ACHN (cell line): ENCODE measurements around the gene NME9.

ENCODE experiments used
- DNase-seq: peaks from one replicate; pipeline ENCODE4 v3.0.0-alpha.2; 2015
- in situ Hi-C: cut with HindIII; loops from 2 replicates; pipeline ENCODE4 v1.10.0; 2017; ENCODE audit warnings: low sequenced_read_pairs, low pct_ligation_motif_present, low pct_unique_long_range_greater_than_20kb

The NME9 gene

DNA sequence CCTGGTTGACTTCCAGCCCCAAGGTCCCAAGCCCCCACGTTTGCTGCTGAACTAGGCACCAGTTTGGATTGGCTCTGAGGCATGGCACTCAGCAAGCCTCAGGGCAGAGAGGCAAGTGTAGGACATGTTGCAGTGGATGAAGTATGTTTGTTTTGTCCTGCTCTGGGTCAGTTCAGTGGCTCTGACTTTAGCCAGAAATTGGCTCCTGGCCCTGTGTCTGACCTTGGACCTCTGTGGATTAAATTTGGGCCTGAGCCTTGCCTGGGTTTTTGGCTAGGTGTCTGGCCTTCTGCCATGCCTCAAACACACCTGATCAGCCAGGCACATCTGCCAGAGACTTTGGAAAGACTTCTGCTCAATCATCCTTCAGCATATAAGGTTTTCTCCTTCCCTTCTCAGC is 15.1 kb upstream of the NME9 start:
- DNase-seq = no peak
- in situ Hi-C loops = no loop called here

DNA sequence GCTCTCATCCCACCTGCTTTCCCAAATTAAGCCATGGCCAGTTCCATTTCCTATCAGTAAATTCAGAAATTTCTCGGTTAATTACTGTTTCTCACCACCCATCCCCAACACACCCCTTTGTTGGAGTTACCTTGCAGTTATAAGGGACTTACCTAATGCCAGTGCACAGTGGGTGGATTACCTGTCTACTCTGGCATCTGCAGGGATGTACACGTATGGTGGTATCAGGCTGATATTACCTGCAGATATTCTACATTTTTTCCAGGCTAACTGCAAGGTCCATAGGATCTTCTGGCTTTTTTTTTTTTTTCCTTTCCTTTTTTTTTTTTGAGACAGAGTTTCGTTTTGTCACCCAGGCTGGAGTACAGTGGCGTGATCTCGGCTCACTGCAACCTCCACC is 10.9 kb upstream of the NME9 start:
- in situ Hi-C loops = no loop called here
- no peak for DNase-seq

DNA sequence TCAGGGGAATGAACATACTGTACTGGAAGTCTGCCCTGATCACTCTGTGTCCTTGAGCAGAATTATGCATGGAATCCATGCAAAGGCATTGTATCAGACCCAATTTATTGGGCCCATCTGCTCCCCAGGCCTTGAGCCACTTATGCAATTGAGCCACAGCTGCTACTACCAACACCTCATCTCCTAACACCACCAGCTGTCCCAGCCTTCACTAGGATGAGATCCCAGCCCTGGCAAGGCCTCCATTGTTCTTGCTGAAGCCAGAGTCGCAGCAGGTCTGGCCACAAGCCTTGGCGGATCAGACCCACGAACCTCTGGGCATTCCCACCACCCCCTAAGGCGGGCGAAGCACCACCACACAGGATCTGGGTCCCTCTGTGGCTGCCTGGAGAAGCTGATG is 9.2 kb upstream of the NME9 start:
- no peak for DNase-seq
- in situ Hi-C loops = no loop called here

DNA sequence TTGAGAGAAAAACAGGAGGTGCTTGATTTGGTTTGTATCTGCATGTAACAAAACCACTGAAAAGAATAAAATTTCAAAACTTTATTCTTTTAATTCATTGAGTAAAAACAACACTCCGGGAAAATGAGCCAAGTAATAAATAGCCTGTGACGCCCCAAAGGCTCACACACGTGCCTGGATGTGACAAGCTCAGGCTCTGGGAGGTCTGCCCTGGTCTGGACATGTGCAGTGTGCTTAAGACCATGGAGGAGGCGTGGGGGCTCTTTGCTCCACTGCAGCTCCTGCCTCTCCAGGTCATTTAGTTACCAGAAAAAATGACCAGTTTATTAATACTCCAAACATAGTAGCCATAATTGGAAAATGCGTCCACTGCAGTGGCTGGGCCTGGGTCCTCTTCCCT is 8.6 kb upstream of the NME9 start:
- in situ Hi-C loops = no loop called here
- DNase-seq = no peak

DNA sequence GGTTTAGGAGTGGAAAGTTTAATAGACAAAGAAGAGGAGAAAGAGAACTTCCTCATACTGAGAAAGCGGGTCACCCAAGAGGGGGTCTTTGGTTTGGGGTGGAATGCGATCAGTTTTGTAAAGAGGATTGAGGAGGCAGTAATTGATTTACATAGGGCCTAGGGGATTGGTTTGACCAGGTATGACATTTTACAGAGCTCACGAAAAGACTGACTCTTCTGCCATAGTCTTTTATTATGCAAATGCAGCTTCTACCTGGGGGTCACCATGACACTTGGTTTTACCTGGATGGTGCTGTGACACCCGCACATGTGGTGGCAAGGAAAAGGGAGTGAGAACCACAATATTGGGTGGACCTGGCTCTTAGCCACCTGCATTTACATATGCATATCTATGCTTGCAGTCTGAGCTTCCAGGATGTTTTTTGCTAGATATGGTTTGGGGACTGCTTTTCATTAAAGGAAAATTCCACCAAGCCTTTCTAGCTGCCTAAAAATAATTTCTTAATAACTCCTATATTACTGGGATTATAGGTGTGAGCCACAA is 6.9 kb upstream of the NME9 start:
- DNase-seq = no peak
- in situ Hi-C loops = no loop called here

DNA sequence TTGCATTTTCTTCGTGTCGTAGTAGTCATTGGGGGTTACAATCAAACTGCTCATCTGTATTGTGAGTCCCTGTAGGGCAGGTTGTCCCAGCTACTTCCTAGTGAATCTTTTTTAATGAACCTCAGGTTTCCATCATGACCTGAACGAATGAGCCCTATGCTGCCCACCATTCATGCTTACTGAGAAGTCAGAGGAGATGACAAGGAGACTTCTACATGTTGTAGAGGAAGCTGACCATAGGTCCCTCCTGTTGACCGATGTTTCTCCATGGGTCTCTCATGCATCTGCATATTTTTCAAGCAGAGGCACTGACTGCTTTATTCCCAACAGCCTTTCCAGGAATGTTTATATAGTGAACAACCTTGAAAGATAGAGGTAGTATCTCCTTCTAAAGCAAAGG is 5.0 kb upstream of the NME9 start:
- in situ Hi-C loops = no loop called here
- DNase-seq = no peak

DNA sequence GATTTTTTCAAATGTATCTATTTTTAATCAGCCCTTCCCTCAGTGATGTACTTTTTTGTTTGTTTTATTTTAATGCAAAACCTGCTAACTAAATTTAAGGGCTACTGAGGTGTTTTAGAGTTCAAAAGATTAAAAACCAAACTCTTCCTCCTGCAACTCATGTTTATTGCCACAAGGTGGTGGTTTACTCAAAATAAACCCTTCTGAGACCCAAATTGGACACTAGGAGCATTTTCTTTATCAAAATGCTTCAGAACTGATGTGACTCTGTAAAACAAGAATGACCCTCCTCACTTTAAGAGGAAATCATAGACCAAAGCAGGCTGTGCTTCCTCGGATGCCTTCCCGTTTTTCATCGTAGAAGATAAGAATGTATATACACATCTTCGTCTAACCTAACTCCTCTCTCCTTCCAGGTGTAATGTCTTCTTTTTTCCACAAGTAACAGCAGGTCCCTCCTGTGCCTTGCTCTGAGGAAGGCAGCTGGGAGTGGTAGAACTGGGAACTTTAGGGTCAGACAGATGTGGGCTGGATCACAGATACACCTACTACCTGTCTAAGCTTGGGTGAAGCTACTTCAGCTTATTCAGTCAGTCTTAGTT is 2.9 kb upstream of the NME9 start:
- in situ Hi-C loops = no loop called here
- peak; percentile 49 for DNase-seq

DNA sequence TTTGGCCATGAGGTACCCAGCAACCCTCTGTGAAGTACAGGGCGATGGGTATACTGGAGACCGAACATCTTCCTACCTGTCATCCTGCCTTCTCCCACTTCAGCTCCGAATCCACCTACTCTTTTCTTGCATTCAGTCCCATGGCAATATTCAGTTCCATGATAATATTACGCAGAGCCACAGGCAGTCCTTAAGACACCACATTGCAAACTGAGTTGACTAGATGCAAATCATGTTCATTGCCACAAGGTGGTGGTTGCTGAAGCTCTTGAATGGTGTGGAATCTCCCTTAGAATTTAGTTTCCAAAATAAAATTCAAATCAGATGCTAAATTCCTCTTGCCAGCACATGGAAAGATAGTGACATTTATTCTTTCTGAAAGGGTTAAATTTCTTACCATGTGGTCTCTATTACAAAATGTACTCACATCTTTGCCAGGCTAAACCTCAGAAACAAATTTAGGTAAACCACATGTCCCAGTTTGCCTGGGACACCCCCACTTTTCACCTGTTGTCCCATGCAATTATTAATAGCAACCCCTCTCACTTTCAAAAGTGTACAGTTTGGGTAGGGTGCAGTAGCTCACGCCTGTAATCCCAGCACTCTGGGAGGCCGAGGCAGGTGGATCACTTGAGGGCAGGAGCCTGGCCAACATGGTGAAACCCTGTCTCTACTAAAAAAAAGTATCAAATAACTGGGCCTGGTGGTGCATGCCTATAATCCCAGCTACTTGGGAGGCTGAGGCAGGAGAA is 1.7 kb upstream of the NME9 start:
- in situ Hi-C loops = no loop called here
- no peak for DNase-seq

DNA sequence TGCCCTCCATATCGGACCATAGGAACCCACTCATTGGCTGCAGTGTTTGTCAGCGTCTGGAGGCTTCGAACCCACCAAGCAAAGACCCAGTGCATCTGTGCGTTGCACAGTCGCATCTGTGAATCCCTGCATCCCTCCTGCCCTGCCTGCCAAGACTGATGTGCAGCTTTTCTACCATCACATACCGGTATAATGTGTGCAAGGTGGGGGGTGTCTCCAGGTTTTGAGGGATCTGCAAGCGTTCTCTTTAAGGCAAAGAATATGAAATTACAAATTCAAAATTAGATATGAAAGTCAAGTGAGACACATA is 288 bp upstream of the NME9 start:
- DNase-seq = no peak

DNA sequence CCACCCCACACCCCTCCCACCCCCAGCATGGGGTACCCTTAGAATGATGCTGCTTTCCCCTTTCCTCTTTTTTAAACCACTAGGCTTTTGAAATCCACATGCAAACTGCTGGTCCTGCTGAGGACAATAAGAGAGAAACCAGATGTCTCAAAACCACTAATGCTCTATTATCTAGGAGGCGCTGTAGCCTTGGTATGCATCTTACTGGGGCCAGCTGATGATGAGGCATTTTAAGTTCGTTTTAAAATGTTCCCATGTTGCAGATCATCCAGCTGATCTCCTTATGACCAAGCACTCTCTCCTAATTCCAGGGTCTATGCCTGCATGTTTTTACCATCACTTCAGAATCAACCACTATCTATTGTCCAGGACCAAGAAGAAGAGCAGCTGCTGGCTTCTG is 1.3 kb downstream of the NME9 start:
- DNase-seq = no peak
- in situ Hi-C loops = no loop called here

More for the DNA sequence above, 288 bp upstream of the NME9 start:
- in situ Hi-C loops = no loop called here

DNA sequence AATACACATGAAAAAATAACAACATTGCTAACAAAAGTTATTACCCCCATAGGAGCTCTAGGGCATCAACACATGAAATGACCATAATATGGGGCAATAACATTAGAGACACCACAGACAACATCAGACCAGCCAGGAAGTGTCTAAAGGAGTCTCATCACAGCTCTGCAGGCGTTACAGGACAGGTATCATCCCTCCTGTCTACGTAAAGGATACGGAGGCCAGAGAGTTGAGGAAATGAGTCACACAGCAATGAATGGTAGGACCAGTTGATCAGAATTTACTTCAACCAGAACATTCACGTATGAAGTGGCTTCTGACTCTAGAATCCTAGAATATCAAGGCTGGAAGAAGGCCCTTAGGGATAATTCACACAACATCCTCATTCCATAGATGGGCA is 1.8 kb downstream of the NME9 start:
- in situ Hi-C loops = no loop called here
- no peak for DNase-seq

DNA sequence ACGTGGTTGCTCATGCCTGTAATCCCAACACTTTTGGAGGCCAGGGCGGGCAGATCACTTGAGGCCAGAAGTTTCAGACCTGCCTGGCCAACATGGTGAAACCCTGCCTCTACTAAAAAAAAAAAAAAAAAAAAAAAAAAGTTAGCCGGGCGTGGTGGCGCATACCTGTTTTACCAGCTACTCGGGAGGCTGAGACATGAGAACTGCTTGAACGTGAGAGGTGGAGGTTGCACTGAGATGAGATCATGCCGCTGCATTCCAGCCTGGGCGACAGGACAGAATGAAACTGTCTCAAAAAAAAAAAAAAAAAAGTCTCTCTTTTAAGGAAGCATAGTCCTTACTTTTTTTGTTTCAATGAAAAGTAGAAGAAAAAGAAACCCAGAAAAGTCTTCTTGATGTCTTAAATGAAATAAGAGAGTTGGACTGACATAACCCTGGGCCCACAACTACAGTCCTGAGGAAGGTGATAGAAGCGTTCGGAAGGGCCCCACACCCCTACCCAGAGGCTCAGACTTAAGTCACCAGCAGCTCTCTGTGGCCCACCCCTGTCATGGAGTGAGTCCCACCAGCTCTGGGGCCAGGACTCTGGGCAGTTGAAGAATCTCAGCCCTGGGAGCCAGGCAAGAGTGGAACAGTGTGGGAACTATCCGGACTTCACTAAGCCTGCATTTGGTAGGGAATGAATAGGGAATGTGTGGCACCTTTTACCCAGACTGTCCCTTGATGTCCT is 2.6 kb downstream of the NME9 start:
- in situ Hi-C loops = no loop called here
- no peak for DNase-seq

DNA sequence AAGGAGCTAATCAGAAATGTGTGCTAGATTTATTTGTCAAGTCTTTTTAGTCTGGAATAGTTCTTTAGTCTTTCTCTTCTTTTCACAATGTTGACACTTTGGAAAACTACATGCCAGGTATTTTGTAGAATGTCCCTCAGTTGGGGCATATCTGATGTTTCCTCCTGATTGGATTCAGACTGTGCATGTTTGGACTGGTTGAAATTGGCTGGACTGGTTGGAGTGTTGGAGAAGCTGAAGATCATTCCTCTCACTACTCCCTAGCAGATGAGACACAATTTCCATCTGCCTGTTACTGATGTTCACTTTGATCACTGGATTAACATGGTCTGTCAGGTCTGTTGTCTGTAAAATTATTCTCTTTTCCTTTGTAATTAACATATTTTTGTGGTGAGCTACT is 3.7 kb downstream of the NME9 start:
- in situ Hi-C loops = no loop called here

DNA sequence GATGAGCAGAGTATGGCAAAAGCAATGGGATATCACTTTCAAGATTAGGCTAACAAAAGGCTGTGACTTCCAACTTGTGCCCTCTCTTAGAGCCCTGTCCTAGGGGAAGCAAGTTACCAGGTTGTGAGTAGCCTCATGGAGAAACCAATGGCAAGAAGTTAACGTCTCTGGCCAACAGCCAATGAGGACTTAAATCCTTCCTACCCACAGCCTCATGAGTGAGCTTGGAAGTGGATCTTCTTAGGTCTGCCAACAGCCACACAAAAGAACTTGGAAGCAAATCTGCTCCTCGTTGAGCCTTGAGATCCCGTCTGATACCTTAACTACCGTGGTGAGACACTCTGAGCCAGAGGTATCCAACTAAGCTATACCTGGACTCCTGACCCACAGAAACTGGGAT is 5.7 kb downstream of the NME9 start:
- no peak for DNase-seq
- in situ Hi-C loops = no loop called here

More for the DNA sequence above, 3.7 kb downstream of the NME9 start:
- no peak for DNase-seq

DNA sequence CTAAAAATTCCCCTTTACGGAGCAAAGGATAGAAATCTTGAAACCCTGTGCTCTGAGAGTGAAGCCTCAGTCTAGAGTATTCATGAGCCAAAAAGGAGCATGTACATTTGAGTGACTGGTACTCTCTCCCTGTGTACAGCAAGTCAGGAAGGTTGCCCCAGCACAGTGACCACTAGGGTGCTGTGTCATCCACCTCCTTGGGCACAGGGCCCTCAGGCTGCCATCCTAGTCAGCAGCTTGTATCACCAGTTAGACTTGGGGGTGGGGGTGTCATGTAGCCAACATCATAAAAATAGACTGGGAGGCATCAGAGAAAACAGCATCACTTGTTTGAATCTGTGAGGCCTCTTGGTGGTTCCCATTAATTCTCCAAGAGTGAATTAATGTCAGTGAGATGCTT is 12.0 kb downstream of the NME9 start:
- no peak for DNase-seq
- in situ Hi-C loops = no loop called here

DNA sequence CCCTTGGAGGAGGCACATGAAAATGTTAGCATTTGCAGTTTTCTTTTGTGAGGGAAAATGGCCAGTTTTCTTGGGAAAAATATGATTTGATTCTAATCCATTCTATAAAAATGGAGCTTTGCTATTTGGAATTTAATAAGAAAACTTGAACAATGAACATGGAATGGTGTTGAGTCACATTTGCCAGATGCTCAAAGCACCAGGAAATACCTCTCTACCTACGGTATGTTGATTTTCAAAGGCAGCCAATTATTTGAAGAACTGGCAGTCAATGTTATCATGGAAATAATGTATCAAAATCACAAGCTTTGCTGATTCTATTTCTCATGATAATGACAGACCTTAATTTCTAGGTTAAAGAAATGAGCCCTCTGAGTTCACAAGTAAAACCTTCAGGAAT is 14.9 kb downstream of the NME9 start:
- DNase-seq = no peak
- in situ Hi-C loops = no loop called here

DNA sequence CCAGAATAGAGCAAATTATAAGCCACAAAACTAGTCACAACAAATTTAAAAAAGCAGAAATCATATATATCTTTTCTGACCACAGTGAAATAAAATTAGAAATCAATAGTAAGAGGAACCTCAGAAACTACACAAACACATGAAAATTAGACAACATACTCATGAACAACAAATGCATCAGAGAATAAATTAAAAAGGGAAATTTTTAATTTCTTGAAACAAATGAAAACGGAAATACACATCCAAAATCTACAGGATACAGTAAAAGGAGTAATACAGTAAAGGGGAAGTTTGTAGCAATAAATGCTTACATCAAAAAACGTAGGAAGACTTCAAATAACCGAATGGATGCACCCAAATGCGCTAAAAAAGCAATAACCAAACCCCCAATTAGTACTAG is 19.2 kb downstream of the NME9 start:
- in situ Hi-C loops = no loop called here
- DNase-seq = no peak

DNA sequence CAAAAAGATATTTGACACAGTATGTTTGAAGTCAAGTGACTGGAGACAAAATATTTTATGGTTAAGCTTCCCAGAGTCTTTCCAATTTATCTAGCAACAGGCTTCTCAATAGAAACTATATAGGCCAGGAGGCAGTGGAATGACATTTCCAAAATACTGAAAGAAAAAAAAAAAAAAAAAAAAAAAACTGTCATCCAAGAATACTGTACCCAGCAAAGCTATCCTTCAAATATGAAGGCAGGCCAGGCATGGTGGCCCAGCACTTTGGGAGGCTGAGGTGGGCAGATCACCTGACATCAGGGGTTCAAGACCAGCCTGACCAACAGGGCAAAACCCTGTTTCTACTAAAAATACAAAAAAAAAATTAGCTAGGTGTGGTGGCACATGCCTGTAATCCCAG is 20.9 kb downstream of the NME9 start:
- no peak for DNase-seq
- in situ Hi-C loops = no loop called here

DNA sequence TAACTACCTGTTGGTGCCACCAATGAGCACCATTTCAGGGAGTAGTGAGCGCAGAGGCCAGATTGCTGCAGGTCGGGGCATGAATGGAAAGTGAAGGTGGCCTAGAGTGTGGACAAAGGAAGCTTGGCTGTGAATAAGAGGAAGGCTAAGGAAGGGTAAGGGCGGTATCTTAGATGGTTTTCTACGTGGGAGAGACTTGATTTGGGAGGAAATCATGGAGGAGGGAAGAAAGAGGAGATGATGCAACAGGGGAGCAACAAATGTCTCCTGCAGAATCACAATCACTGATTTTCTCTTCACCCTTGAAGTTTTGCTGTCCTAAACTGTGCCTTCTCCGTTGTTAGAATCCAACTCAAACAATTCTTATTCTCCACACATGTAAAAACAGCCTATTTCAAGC is 21.8 kb downstream of the NME9 start:
- no peak for DNase-seq
- in situ Hi-C loops = no loop called here

DNA sequence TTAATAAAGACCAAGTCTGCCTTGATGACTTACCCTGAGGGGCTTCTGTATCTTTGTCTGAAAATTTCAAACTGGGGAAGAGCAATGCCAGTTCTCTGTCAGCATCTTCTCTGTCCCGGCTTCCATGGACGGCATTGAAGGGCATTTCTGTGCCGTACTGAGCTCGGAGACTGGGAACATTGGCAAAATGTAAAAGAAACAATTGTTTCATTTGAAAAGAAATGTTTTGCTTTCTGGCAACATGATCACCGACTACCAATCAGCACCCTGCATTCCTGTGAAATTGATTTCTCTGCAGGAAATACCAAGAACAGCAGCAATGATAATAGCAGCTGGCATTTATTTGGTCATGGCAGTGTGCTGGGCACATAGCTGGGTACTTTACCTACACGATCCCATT is 26.2 kb downstream of the NME9 start:
- DNase-seq = no peak
- in situ Hi-C loops = no loop called here
